OCI-LY1 (cell line): Measurements from ENCODE around the gene RNF6.

Source experiments
- CTCF ChIP-seq: fragments of 200-600 bp; sonication (generic), shearing (Covaris generic); IDR thresholded peaks from 2 replicates; pipeline ENCODE4 v1.5.1; 2017; ENCODE audit warnings: mild to moderate bottlenecking, antibody characterized with exemption, low read length, moderate library complexity, mixed read lengths
- EZH2 ChIP-seq: fragments of 200-600 bp; sonication (generic), shearing (Covaris generic); IDR thresholded peaks from 2 replicates; pipeline ENCODE4 v1.8.0; 2017; ENCODE audit warnings: borderline replicate concordance, mixed run types, mild to moderate bottlenecking, antibody characterized with exemption, low read length, moderate library complexity, mixed read lengths

GRCh38 chr13:26202365-26202972, 19.6 kb downstream of the RNF6 start:
- TF ChIP-seq CTCF (no peak), EZH2 (no peak)
